Measurements from ENCODE around the gene PIGBOS1. TPM values are rescaled to one million over a fixed set of nuclear protein-coding genes. Genes with fewer than 3 reads are reported as not detected.
A peak's percentile ranks its signal among the peaks of the same experiment; 100 is the strongest.

Gene PIGBOS1
- total and polyA plus RNA-seq, 9 of the 15 experiments (the other 6 are each of a cell fraction or from before 2014, with no cell fraction given) = 25.2 to 76.2 (median 46.0) TPM

DNA sequence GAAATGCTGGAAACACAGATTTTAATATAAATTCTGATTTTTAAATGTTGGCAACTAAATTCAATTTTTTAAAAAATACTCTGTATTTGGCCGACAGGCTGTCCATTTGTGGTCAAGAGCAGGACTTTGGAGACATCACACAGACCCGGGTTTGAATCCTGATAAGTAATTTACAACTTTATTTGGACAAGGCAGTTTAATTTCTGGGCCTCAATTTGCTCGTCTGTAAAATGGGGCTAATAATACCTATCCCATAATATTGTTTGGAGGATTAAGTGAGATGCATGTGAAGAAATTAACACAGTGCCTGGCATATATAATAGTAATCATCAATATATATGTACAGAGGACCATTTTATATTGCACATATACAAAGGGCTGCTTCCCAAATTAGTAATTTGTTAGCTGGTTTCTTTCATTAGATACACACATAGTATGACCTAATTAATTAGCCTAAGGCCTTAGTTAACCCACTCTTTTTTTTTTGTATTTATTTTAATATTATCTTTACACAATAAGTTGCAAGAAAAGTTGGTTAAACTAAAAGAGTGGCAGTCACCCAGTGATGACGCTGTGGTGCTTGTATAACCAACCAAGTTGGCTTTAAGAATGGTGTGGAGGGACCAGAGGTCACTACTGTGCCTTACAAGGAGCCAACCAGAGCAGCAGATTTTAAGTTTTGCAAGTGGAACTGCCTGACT, 764 bp upstream of the PIGBOS1 start (continued):
- TF ChIP-seq NKRF (IDR thresholded peaks at IDR 0.05; ENCODE audit: borderline replicate concordance) (no peak), CHAMP1 (IDR thresholded peaks at IDR 0.05) (0 out of 2 replicates have a peak, but pooled peaks have one; percentile 73), MXI1 (IDR thresholded peaks at IDR 0.05; ENCODE audit: low read depth, low read length) (no peak), ZNF197 (CRISPR knock-in tag; IDR thresholded peaks at IDR 0.05; ENCODE audit: low read depth) (no peak), CREB1 (IDR thresholded peaks at IDR 0.05) (peak; percentile 86), CREB1 (CRISPR knock-in tag; IDR thresholded peaks at IDR 0.05) (no peak), SMARCA5 (IDR thresholded peaks at IDR 0.05) (peak; percentile 91), STAT5A (IDR thresholded peaks at IDR 0.05; ENCODE audit: borderline replicate concordance, low read length) (0 out of 2 replicates have a peak, but pooled peaks have one; percentile 3), ARID1B (IDR thresholded peaks at IDR 0.05) (0 out of 2 replicates have a peak, but pooled peaks have one; percentile 4), ZNF3 (CRISPR knock-in tag; IDR thresholded peaks at IDR 0.05) (no peak), RHOXF2B (CRISPR knock-in tag; conservative IDR thresholded peaks at IDR 0.05) (no peak), CHD4 (IDR thresholded peaks at IDR 0.05; ENCODE audit: insufficient read depth, insufficient replicate concordance, low read depth, low read length, poor library complexity, severe bottlenecking) (peak; percentile 100), ATF1 (CRISPR knock-in tag; IDR thresholded peaks at IDR 0.05) (no peak), ATF1 (tag; IDR thresholded peaks at IDR 0.05) (peak; percentile 63), CREM (IDR thresholded peaks at IDR 0.05; ENCODE audit: low read depth) (peak; percentile 90), NCOA2 (IDR thresholded peaks at IDR 0.05; ENCODE audit: partially characterized antibody in 2 of 2) (no peak), HDAC1 (IDR thresholded peaks at IDR 0.05) (peak in 1 of 2 experiments; percentile 86; a peak in 2 of 4 replicates), IFI16 (CRISPR knock-in tag; IDR thresholded peaks at IDR 0.05) (no peak), TEAD1 (CRISPR knock-in tag; IDR thresholded peaks at IDR 0.05) (no peak), ZEB2 (IDR thresholded peaks at IDR 0.05) (no peak)
- TF ChIP-seq, protein P1, sequence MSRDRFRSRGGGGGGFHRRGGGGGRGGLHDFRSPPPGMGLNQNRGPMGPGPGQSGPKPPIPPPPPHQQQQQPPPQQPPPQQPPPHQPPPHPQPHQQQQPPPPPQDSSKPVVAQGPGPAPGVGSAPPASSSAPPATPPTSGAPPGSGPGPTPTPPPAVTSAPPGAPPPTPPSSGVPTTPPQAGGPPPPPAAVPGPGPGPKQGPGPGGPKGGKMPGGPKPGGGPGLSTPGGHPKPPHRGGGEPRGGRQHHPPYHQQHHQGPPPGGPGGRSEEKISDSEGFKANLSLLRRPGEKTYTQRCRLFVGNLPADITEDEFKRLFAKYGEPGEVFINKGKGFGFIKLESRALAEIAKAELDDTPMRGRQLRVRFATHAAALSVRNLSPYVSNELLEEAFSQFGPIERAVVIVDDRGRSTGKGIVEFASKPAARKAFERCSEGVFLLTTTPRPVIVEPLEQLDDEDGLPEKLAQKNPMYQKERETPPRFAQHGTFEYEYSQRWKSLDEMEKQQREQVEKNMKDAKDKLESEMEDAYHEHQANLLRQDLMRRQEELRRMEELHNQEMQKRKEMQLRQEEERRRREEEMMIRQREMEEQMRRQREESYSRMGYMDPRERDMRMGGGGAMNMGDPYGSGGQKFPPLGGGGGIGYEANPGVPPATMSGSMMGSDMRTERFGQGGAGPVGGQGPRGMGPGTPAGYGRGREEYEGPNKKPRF (IDR thresholded peaks at IDR 0.05; ENCODE audit: low read depth, low read length) = no peak
- TF ChIP-seq, protein P2, sequence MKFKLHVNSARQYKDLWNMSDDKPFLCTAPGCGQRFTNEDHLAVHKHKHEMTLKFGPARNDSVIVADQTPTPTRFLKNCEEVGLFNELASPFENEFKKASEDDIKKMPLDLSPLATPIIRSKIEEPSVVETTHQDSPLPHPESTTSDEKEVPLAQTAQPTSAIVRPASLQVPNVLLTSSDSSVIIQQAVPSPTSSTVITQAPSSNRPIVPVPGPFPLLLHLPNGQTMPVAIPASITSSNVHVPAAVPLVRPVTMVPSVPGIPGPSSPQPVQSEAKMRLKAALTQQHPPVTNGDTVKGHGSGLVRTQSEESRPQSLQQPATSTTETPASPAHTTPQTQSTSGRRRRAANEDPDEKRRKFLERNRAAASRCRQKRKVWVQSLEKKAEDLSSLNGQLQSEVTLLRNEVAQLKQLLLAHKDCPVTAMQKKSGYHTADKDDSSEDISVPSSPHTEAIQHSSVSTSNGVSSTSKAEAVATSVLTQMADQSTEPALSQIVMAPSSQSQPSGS (CRISPR knock-in tag; IDR thresholded peaks at IDR 0.05) = no peak
